Activated T-cell treated with anti-CD3 and anti-CD28 coated beads for 48 hours (primary cell): ENCODE data around the gene RPRD1A.
A peak's percentile ranks its signal among the peaks of the same experiment; 100 is the strongest.
"Not testable (repeated sequence)": the region's sequence is repeated elsewhere in the genome, so short reads cannot be mapped to it uniquely, and the experiment has no call there.

Source experiments
- DNase-seq: peaks from one replicate; pipeline ENCODE4 v3.0.0-alpha.2; 2020; ENCODE audit warnings: low read depth

The RPRD1A gene

DNA sequence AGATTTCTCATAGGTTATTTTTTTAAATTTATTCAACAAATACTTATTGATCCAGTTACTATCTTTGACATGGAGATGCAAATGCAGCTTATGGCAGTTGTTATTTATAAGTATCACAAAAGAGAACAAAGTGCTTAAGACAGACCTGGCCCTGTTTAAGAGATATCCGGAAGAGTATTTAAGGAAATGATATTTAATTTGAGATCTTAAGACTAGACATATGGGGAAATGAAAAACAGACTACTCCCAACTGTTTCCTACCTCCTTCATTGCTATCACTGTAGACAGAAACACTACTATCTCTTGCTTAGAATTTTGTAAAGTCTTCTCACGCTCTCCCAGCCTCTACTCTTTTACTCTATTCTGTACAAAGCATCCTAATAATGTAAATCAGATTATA lies 36.0 kb downstream of the RPRD1A start:
- no peak for DNase-seq

DNA sequence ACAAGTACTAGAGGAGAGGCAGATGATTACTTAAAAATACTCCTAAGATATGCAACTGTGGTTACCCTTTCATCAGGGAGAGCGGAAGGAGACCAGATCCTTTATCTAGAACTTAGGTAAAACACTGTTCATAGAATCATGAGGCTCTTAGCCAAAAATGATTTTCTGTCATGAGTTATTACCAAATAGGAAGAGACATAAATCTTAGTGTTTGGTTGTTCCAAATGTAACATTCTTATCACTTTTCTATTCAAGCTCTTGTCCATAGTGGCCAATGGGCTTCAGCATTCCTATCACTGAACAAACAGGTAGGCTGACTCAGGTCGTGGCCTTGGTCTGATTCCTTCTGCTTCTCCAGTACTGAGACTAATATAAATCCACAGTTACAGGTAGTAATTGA lies 38.5 kb downstream of the RPRD1A start:
- DNase-seq = no peak

DNA sequence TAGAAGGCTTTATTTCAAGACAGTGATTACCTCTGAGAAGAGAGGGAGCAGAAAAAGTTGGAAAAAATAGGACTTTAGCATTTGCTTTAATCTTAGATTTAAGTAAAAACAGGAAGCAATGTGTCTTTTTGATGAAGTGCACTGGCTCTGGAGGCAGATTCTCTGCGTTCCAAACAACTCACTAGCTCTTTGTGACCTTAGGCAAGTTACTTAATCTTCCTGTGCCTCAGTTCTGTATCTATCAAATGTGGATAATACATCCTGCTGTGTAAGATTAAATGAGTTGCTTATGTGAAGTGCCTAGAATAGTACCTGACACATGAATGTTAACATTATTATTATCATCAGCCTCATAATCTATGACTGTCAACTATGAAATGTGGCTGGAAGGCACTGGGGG lies 42.3 kb downstream of the RPRD1A start:
- no peak for DNase-seq

DNA sequence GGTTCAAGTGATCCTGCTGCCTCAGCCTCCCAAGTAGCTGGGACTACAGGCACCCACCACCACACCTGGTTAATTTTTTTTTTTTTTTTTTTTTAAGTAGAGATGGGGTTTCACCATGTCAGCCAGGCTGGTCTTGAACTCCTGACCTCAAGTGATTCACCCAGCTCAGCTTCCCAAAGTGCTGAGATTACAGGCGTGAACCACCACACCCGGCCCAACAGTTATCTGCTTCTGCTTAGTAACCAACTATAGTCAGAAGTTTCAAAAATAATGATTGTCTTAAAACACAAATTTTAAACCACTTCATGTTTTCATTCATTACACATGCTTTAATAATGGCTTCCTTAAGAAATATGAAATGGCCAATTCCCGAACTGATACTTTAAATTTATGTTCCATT lies 43.1 kb downstream of the RPRD1A start:
- not testable (repeated sequence) for DNase-seq

DNA sequence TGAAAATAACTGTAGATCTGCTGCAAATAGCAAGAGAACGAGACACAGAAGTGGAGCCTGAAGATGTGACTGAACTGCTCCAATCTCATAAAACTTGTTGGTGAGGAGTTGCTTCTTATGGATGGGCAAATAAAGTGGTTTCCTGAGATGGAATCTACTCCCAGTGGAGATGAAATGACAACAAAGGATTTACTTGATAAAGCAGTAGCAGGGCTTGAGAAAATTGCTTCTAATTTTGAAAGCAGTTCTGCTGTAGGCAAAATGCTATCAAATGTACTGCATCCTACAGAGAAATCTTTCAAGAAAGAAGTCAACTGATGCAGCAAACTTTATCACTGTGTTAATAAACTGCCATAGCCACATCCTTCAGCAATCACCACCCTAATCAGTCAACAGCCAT lies 44.0 kb downstream of the RPRD1A start:
- no peak for DNase-seq

DNA sequence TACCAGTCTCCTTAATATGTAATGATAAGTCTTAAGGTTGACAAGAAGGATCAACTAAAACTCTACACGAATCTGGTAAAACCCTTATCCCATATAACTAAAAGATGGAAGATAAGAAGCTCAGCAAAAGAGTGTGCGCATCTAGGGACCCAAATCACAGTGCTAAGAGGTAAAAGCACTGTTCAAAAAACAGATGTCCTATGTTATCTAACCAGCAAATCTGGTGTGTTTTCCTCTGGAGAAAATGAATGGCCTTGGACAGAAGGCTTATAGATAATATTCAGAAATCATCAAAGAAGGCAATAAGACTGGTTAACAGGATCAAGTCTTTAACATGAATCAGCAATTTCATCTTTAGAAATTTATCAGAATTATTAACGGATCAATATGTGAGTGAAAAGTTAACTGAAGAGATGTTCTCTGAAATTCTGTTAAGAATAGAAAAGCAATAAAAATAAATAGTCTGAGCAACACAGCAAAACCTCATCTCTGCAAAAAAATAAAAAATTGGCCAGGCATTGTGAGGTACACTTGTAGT lies 47.1 kb downstream of the RPRD1A start:
- no peak for DNase-seq

DNA sequence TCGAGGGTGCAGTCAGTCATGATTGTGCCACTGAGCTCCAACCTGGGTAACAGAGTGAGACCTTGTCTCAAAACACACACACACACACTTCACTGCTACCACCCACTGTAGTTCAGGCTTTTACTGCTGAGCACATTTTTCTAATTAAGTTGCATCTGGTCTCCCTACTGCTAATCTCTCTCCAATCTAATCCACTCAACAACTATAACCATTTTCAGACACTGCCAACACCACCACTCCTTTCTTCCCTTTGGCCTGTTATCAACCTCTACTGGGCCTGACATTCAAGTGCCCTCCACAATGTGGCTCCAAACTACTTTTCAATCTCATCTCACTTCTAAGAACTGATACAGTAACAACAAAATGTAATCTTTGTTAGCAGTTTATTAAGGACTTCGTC lies 50.1 kb downstream of the RPRD1A start:
- no peak for DNase-seq

DNA sequence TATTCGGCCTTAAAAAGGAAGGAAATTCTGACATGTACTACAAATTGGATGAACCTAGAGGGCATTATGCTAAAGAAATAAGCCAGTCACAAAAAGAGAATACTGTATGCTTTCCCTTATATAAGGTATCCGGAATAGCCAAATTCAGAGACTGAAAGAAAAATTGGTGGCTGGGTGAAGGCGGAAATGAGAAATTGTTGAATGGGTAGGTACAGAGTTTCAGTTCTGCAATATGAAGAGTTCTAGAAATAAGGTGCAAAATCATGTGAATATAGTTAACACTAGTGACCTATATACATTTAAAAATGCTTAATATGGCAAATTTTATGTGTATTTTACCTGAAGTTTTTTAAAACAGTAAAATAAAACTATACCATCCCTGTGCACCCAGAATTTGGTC lies 51.7 kb downstream of the RPRD1A start:
- no peak for DNase-seq

DNA sequence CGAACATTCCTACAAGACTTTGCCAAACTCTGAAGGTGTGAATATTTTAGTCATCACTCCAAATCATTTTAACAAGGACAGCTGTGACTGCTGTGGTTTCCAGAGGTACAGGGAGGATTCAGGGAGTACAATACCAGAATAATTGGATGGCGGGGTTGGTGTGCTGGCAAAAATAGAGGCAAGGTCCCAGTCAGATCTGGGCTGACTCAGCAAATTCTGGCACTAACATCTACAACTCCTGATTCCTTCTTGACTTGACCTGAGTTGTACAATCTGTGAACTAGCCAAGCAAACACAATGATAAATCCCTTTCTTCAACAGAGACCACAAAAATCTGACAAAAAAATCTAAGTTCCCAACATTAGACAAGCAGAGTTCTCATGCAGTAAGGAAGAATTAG lies 54.5 kb downstream of the RPRD1A start:
- DNase-seq = no peak

DNA sequence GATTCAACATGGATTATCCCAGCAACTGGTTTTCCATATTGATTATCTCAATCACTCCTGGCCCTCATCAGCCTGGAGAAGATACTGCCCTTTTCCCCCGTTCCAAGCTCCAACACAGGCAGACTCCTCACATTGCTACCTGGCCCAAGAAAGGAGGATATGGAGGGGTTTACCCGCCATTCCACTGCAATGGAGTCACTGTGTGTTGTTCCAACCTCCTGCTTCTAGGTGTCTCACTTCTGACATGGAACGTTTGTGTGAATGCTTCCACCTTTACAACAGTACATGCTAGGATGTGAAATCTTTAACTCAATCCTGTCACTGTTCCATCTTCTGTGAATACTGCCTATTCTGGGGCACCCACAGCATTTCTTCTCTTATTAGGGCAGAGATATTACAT lies 58.1 kb downstream of the RPRD1A start:
- DNase-seq = no peak

DNA sequence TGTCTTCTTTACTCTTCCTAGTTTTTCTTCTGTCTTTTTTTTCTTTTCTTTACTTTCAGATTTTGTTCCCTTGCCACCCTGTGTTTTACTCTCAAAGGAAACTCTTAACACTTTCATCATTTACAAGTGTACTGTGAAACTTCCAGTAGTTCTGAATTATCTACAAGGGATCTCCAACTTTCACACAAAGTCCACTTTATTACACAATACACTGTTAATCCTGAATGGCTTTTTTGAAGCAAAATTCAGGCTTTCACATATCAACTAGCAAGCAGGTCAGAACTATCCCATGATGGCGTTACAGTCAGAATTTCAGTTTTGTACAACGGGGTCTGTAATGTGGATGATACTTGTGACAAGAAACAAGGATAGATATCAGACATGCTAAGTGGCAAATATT lies 60.4 kb downstream of the RPRD1A start:
- no peak for DNase-seq

DNA sequence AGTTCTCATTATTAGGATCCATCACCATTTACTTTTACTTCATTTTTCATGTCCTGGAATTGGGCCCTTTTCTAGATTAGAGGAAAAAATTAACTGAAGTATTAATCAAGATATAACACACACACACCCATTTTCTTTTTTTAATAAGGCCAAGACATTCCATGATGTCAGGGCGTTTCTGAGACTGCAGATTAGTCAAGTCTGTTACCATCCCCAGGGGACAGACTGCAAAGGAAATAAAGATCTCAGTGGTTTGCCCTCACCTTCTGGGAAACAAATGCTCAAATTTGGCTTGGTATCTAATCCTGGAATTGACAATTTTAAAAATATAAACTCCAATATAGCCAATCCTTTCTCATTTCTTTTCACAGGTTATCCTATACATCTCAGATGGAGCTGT lies 67.4 kb downstream of the RPRD1A start:
- no peak for DNase-seq

DNA sequence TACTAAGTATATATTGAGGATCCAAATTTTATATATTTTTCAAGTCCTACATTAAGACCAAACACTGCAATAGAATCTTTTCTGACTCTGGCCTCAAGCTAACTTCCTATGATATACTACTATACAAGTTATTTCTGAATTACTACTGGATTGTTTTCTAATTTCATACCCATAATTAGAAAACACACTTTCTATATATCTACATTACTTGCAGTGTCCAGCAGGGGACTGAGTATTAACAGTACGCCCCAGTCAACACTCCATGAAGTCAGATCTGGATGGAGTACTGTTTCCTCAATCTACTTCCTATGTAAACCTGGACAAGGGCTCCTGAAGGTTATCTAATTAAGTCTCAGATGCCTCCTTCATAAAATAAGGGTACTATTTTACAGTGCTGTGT lies 68.4 kb downstream of the RPRD1A start:
- no peak for DNase-seq

DNA sequence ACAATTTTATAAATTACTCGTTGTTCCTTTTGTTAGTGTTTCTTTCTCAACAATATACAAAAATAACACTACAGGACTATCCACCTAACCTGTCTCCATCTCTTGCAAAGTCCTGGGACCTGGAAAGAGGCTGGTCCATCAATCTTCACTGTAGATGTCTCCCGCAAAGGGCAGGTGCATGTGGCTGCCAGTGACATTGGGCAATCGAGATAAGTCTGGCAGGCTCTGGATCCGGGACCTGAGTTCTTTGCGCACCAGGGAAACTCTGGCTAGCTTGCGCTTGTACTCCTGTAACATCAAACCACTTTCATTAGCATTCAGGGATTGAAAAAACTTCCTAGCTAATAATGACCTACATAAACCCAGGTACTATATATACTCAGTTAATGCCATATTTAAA lies 74.3 kb downstream of the RPRD1A start:
- DNase-seq = no peak

DNA sequence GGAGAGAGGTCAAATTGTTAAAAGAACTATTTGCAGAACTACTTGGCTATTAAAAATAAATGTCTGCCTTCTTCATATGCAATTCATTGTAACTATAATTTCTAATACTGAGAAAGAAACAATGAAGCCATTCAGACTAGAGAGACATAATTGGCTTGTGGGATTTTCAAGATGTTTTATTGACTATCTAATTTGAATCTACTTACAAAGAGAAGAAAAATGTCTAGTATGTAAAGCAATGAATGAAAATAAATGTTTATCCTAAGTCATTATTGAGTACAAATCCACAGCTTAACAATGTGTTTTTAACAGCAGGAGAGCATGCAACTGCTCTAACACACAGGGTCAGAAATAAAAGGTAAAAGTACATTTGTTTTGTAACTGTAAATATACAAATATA lies 75.7 kb downstream of the RPRD1A start:
- DNase-seq = no peak

DNA sequence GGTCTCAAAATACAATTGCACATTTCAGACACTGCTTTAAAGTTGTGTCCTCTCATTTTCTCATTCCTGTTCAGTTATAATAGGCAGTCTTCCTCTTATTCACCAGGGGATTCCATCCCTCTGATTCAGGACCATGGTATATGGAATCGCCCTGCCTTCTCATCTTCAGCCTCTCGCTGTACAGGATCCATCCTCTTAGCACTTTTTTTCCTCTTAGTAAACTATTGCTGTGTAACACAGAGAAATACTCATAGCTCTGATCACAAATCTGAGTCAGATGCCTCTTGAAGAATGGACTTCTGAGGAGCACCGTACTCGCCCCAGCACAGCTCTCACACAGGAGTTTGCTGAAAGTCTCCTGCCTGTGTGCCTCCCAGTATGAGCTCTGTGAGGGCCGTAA lies 83.5 kb downstream of the RPRD1A start:
- DNase-seq = no peak

DNA sequence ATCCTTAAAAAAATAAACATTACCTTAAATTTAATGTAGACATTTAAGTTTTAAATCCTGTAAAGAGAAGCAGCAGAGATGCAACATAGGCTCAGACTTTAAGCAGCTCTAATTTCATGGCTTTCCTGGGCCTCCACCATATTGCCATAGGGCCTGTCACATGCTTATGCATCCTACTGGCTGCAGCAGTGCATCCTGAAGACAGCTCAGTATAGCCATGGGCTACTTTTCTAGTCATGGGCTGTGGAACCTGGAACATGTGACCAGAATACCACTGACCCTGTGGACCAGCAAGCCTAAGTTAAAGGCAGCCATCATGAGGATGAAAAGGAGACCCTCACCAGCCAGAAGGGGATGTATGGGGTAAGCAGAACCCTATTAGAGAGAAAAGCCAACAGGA lies 84.2 kb downstream of the RPRD1A start:
- DNase-seq = no peak

DNA sequence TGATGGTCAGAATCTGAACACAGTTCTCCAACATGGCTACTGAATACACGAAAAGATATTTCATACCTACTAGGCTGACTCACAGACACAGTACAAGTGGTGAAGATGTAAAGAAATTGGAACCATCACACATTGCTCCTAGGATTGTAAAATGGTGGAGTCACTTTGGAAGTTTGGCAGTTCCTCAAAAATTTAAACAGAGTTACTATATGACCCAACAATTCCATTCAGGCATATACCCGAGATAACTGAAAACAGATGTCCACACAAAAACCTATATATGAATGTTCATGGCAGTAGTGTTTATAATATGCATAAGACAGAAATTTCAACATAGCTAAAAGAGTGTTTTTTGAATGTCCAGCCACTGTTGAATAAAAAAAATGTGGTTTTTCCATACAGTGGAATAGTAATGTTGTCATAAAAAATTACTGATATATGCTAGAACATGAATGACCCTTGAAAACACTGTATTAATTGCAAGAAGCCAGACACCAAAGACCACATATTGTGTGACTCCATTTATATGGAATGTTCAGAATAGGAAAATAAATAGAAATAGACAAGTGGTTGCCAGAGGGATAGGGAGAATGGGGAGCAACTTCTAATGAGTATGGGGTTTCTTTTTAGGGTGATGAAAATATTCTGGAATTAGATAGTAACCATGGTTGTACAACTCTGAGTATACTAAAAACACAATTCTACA lies 84.8 kb downstream of the RPRD1A start:
- DNase-seq = no peak

DNA sequence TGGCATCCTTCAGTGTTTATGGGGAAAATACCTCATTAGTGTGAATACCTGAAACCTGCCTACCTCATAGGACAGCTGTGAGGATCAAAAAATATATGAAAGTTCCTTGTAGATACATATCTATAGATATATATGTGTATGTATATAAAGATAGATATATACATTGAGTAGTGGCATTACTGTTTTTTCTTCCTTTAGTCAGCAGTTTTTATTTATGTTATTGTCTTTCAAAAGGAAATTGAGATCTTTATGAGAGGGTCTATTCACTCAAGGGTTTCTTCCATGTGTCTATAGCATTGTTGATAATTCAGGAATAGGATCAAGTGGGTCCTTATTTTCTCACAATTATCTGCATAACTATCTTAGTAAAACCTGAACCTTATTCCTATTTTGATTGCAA lies 88.2 kb downstream of the RPRD1A start:
- DNase-seq = no peak

DNA sequence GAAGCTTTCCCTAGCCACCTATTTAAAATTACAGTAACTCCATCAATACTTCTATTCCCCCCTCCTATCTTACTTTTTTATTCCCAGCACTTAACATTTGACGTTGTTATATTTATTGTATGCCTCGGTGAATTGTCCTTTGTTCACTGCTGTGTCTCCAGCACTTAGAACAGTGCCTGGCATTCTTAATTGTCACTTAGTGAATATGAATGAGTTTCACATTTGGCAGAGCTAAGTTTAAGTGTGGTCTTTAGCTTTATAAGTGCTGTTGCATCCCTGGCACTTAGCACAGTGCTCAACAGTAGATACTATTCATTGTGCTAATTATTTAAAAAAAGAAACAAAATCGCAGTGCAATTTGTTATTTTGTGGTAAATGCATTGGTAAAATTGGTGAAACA lies 93.2 kb downstream of the RPRD1A start:
- no peak for DNase-seq

DNA sequence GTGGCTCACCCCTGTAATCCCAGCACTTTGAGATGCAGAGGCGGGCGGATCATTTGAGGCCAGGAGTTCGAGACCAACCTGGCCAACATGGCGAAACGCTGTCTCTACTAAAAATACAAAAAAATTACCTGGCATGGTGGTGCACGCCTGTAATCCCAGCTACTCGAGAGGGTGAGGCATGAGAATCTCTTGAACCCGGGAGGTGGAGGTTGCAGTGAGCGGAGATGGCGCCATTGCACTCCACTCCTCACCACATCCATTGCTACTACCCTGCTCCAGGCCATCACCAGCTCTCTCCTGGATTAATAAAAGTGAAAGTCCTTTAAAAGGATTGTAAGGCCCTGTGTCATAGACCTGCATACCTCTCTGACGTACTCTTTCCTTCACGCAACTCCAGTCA lies 93.7 kb downstream of the RPRD1A start:
- DNase-seq = no peak

DNA sequence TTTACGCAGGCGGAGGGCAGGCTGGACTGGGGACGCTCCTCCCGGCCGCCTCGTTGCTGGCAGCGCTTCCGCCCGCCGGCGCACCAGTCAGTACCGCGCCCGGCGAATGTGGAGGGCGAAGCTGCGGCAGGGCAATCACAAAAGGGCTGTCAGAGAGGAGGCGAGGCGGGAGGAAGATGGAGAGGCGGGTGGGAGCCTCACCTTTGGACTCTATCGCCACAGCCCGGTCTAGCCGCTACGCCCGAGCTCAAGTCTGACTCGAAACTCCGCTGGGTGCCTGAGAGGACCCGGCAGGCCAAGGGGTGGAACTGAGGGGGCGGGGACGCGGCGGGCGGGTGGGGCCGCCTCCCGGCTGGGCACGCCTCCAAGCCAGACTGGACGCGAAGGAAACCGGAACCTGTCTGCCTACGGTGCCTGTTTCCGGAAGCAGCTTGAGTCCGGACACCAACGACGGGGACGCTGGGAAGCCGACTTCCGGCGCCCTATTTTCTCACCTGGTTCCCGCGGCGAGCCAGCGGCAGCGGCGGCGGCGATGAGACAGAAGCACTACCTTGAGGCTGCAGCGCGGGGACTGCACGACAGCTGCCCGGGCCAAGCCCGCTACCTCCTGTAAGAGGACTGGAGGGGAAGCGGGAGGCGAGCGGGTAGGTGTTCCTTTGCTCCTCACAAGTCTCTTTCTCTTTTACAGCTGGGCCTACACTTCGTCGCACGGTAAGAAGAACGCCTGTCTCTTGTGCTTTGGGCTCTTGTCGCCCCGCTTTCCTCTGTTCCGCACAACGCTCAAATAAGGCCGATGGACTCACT lies 95.0 kb downstream of the RPRD1A start, which contains the start of gene RMP24:
Gene RMP24, plus strand, starts transcription at position 483 of the 804 bp plus-strand sequence.
- DNase-seq = peak; percentile 91

DNA sequence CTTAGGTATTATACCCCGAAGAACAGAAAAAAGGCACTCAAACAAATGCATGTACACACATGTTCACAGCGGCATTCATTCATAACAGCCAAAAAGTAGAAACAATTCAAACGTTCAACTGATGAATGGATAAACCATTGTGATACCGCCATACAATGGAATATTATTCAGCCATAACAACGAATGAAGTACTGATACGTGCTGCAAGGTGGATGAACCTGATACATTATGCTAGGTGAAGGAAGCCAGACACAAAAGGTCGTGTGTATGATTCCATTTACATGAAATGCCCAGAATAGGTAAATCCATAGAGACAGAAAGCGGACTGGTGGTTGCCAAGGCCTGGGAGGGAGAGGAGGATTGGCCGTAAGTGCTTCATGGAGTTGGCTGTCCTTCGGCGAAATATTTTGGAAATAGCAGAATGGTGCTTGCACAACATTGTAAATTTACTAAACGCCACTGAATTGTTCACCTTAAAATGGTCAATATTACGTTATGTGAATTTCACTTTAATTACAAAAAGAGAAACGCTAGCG lies 95.6 kb downstream of the RPRD1A start:
- DNase-seq = no peak
